Measurements from ENCODE around the gene MCC. TPM values are rescaled to one million over a fixed set of nuclear protein-coding genes. Genes with fewer than 3 reads are reported as not detected.

Gene MCC
- total and polyA plus RNA-seq, 2 donors (not counting 1 experiment from before 2014, with no cell fraction given) = 0.09 to 0.32 TPM

DNA sequence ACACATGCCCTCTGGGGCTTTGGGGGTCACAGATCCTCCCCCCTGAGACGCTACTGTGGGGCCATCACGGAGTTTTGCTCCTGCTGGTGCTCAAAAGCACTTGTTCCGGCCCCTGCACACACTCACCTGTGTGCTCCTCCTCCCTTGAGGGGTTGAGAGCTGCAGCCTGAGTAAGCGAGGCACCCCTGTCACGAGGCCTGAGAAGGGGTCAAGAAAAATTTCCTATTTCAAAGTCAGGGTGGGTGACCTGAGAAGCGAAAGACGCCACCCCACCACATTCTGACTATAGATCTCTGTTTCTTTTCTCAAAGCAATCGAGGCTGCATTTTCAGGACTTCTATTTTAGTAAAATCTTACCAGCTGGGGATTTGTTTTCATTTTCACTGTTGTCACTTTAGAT is 373.2 kb downstream of the MCC start:
- peaks cover 0 to 5% (median 0%) of the 10 kb centered on the region in 3 donors for H3K9me3 ChIP-seq (ENCODE audit: control extremely low read depth in 1 of 3, control insufficient read depth in 2 of 3, insufficient read depth in 1 of 3, low read length in 2 of 3)
- no peak overlapping the region for H3K4me2 ChIP-seq (replicated peaks; ENCODE audit: low read depth, low read length, poor library complexity, severe bottlenecking)
- Mint-ChIP-seq H3K4me1 (no peaks in the 10 kb centered on the region), H3K4me3 (no peak overlapping the region), H3K27ac (no peak overlapping the region), H3K27me3 (peaks cover 14% of the 10 kb centered on the region), H3K9me3 (ENCODE audit: insufficient read depth) (no peaks in the 10 kb centered on the region)
- no peak overlapping the region for H3K27ac ChIP-seq (ENCODE audit: low read length in 2 of 2)
- no peak for DNase-seq
- ChIA-PET POLR2A (no interaction called here), CTCF (no interaction called here)
- no peak overlapping the region for H3K9ac ChIP-seq (ENCODE audit: low read length)
- H4K20me1 ChIP-seq (ENCODE audit: control insufficient read depth, insufficient read depth, low read length, poor library complexity, severe bottlenecking) = no peaks in the 10 kb centered on the region
- no peak overlapping the region for H2AFZ ChIP-seq (ENCODE audit: insufficient read depth, low read depth, low read length, poor library complexity, severe bottlenecking)
- ATAC-seq (ENCODE audit: low read depth) = no peak
- H3K36me3 ChIP-seq (replicated peaks in 1 of 2; ENCODE audit: control extremely low read depth in 1 of 2, control insufficient read depth in 1 of 2, extremely low read depth in 1 of 2, insufficient read depth in 2 of 2, low read length in 1 of 2) = no peaks in the 10 kb centered on the region
- 89% methylated on average over 3 of the region's 8 CpGs for WGBS (ENCODE audit: insufficient coverage)
- intact Hi-C loops (cut with micrococcal nuclease) = no loop called here
- H3K79me2 ChIP-seq (ENCODE audit: control insufficient read depth, insufficient read depth, low read length) = no peaks in the 10 kb centered on the region
- no peak for TF ChIP-seq EZH2 (IDR thresholded peaks at IDR 0.05; ENCODE audit: borderline replicate concordance, insufficient read depth, low read depth, low read length, poor library complexity, severe bottlenecking)
- TF ChIP-seq, protein P1, sequence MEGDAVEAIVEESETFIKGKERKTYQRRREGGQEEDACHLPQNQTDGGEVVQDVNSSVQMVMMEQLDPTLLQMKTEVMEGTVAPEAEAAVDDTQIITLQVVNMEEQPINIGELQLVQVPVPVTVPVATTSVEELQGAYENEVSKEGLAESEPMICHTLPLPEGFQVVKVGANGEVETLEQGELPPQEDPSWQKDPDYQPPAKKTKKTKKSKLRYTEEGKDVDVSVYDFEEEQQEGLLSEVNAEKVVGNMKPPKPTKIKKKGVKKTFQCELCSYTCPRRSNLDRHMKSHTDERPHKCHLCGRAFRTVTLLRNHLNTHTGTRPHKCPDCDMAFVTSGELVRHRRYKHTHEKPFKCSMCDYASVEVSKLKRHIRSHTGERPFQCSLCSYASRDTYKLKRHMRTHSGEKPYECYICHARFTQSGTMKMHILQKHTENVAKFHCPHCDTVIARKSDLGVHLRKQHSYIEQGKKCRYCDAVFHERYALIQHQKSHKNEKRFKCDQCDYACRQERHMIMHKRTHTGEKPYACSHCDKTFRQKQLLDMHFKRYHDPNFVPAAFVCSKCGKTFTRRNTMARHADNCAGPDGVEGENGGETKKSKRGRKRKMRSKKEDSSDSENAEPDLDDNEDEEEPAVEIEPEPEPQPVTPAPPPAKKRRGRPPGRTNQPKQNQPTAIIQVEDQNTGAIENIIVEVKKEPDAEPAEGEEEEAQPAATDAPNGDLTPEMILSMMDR (IDR thresholded peaks at IDR 0.05) = no peak
- H3K27me3 ChIP-seq (replicated peaks in 1 of 4; ENCODE audit: control extremely low read depth in 1 of 4, control insufficient read depth in 3 of 4, insufficient read depth in 4 of 4, low read length in 3 of 4) = peaks cover 0 to 8% (median 1%) of the 10 kb centered on the region in 4 experiments
- H3K4me3 ChIP-seq (ENCODE audit: control extremely low read depth in 1 of 5, extremely low read depth in 1 of 5, insufficient read depth in 1 of 5, low read depth in 2 of 5, low read length in 4 of 5) = no peak overlapping the region
- H3K4me1 ChIP-seq (ENCODE audit: control insufficient read depth in 2 of 2, insufficient read depth in 2 of 2, low read length in 2 of 2) = no peaks in the 10 kb centered on the region

- WGBS (ENCODE audit: insufficient coverage) = 92% methylated on average over 6 of the region's 7 CpGs
- no peak for TF ChIP-seq EZH2 (IDR thresholded peaks at IDR 0.05; ENCODE audit: borderline replicate concordance, insufficient read depth, low read depth, low read length, poor library complexity, severe bottlenecking)
- TF ChIP-seq, protein P1 (IDR thresholded peaks at IDR 0.05) = no peak
- Histone ChIP-seq H4K20me1 (ENCODE audit: control insufficient read depth, insufficient read depth, low read length, poor library complexity, severe bottlenecking) (no peaks in the 10 kb centered on the region), H3K27me3 (replicated peaks in 1 of 4; ENCODE audit: control extremely low read depth in 1 of 4, control insufficient read depth in 3 of 4, insufficient read depth in 4 of 4, low read length in 3 of 4) (peaks cover 0 to 8% (median under 1%) of the 10 kb centered on the region in 4 experiments), H3K9ac (ENCODE audit: low read length) (no peak overlapping the region), H3K9me3 (ENCODE audit: control extremely low read depth in 1 of 3, control insufficient read depth in 2 of 3, insufficient read depth in 1 of 3, low read length in 2 of 3) (peaks cover 0 to 5% (median 0%) of the 10 kb centered on the region in 3 donors), H3K27ac (ENCODE audit: low read length in 2 of 2) (no peak overlapping the region), H3K36me3 (replicated peaks in 1 of 2; ENCODE audit: control extremely low read depth in 1 of 2, control insufficient read depth in 1 of 2, extremely low read depth in 1 of 2, insufficient read depth in 2 of 2, low read length in 1 of 2) (no peaks in the 10 kb centered on the region), H3K4me3 (ENCODE audit: control extremely low read depth in 1 of 5, extremely low read depth in 1 of 5, insufficient read depth in 1 of 5, low read depth in 2 of 5, low read length in 4 of 5) (no peak overlapping the region), H2AFZ (ENCODE audit: insufficient read depth, low read depth, low read length, poor library complexity, severe bottlenecking) (no peak overlapping the region), H3K79me2 (ENCODE audit: control insufficient read depth, insufficient read depth, low read length) (no peaks in the 10 kb centered on the region), H3K4me1 (ENCODE audit: control insufficient read depth in 2 of 2, insufficient read depth in 2 of 2, low read length in 2 of 2) (no peaks in the 10 kb centered on the region), H3K4me2 (replicated peaks; ENCODE audit: low read depth, low read length, poor library complexity, severe bottlenecking) (no peak overlapping the region)
- ATAC-seq (ENCODE audit: low read depth) (no peak), DNase-seq (no peak)
- H3K27me3 Mint-ChIP-seq = peaks cover 14% of the 10 kb centered on the region
- POLR2A ChIA-PET = no interaction called here
- no peak overlapping the region for H3K27ac Mint-ChIP-seq
- intact Hi-C loops (cut with micrococcal nuclease) = no loop called here
- no peaks in the 10 kb centered on the region for H3K9me3 Mint-ChIP-seq (ENCODE audit: insufficient read depth)
- H3K4me3 Mint-ChIP-seq = no peak overlapping the region
- H3K4me1 Mint-ChIP-seq = no peaks in the 10 kb centered on the region
- CTCF ChIA-PET = no interaction called here
These were observed 373.7 kb downstream of the MCC start for GRCh38 chr5:113114559-113114958.

Measured in B cell (primary cell).